Measurements from ENCODE around the gene IFNAR1.

The IFNAR1 gene

DNA sequence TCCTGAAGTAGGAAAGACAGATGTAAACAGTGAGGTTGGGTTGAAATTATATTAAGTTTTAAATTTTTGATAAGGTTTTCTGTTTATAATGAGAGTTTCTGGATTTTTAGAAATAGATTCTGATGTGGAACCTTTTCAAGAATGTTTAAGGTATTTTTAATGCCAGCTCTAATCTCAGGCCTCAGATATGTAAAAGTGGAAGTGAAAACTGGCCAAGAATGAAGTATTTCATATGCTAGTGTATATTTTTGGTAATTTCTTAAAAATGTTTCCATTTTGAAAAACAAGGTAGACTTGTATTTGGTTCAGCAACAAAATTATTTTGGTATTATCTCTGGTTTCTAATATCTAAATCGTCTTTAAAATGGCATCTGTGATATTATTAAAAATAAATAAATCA is 14.4 kb downstream of the IFNAR1 start:
- TF ChIP-seq CTCF (IDR thresholded peaks at IDR 0.05; ENCODE audit: low read length): no peak
- no peak for TF ChIP-seq EZH2 (IDR thresholded peaks at IDR 0.05; ENCODE audit: borderline replicate concordance, low read length)
- peaks cover 20% of the 10 kb centered on the region for H3K79me2 ChIP-seq (ENCODE audit: insufficient read depth, low read length)
- no peak overlapping the region for H3K4me2 ChIP-seq (ENCODE audit: low read length)
- peaks cover 68% of the 10 kb centered on the region for H3K36me3 ChIP-seq (ENCODE audit: insufficient read depth, low read length)
- H3K27me3 ChIP-seq (ENCODE audit: insufficient read depth, low read length): no peaks in the 10 kb centered on the region
- H3K9me2 ChIP-seq (ENCODE audit: low read depth, low read length): no peaks in the 10 kb centered on the region
- H3K4me3 ChIP-seq (ENCODE audit: low read depth, low read length, poor library complexity, severe bottlenecking): no peak overlapping the region
- H3K4me1 ChIP-seq (ENCODE audit: insufficient read depth, low read length, severe bottlenecking): peaks cover 9% of the 10 kb centered on the region
- H3K27ac ChIP-seq (ENCODE audit: low read depth, low read length, poor library complexity, severe bottlenecking): no peak overlapping the region
- H3K9me3 ChIP-seq (ENCODE audit: low read length): no peaks in the 10 kb centered on the region; the same call in 1 of the 2 replicates
- no peak overlapping the region for H3K9ac ChIP-seq (ENCODE audit: low read length)
- H3F3A ChIP-seq (ENCODE audit: insufficient read depth, low read length): no peaks in the 10 kb centered on the region
- H2AFZ ChIP-seq (ENCODE audit: low read length): no peak overlapping the region
- 0 out of 2 replicates have a peak, but pooled peaks cover 2% of the 10 kb centered on the region for H4K20me1 ChIP-seq (ENCODE audit: insufficient read depth, low read length)

DNA sequence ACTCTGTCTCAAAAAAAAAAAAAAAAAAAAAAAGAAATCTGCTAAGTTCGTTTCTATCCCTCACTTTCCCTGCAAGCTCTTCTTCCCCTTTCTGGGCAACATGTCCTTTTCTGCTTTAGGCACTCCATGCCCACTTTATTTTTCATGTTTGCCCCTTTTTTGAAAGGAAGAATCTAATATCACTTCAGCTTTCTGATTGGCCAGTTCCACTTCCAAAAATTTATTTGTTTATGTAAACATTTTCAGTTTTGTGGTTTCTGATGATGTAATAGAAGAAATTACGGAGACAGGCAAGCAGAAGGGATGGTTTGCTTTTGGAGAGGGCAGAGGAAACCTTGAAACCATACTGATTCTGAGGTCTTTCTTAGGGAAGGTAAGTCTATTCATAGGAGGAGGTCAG is 15.1 kb downstream of the IFNAR1 start:
- Histone ChIP-seq H3K79me2 (ENCODE audit: insufficient read depth, low read length) (peaks cover 13% of the 10 kb centered on the region), H3K36me3 (ENCODE audit: insufficient read depth, low read length) (peaks cover 71% of the 10 kb centered on the region), H3K4me3 (ENCODE audit: low read depth, low read length, poor library complexity, severe bottlenecking) (no peak overlapping the region), H3K4me1 (ENCODE audit: insufficient read depth, low read length, severe bottlenecking) (peaks cover 9% of the 10 kb centered on the region), H2AFZ (ENCODE audit: low read length) (no peak overlapping the region), H3K9me3 (ENCODE audit: low read length) (no peaks in the 10 kb centered on the region), H4K20me1 (ENCODE audit: insufficient read depth, low read length) (0 out of 2 replicates have a peak, but pooled peaks cover 2% of the 10 kb centered on the region), H3K9me2 (ENCODE audit: low read depth, low read length) (no peaks in the 10 kb centered on the region), H3K4me2 (ENCODE audit: low read length) (no peak overlapping the region), H3K27ac (ENCODE audit: low read depth, low read length, poor library complexity, severe bottlenecking) (no peak overlapping the region), H3K27me3 (ENCODE audit: insufficient read depth, low read length) (no peaks in the 10 kb centered on the region), H3K9ac (ENCODE audit: low read length) (no peak overlapping the region), H3F3A (ENCODE audit: insufficient read depth, low read length) (no peaks in the 10 kb centered on the region)
- no peak for TF ChIP-seq EZH2 (IDR thresholded peaks at IDR 0.05; ENCODE audit: borderline replicate concordance, low read length)
- no peak for TF ChIP-seq CTCF (IDR thresholded peaks at IDR 0.05; ENCODE audit: low read length)

- no peak overlapping the region for H2AFZ ChIP-seq (ENCODE audit: low read length)
- H3K79me2 ChIP-seq (ENCODE audit: insufficient read depth, low read length): no peaks in the 10 kb centered on the region
- H3K9me2 ChIP-seq (ENCODE audit: low read depth, low read length): no peaks in the 10 kb centered on the region
- H3K27ac ChIP-seq (ENCODE audit: low read depth, low read length, poor library complexity, severe bottlenecking): no peak overlapping the region
- H3K9ac ChIP-seq (ENCODE audit: low read length): no peak overlapping the region
- no peaks in the 10 kb centered on the region for H3K9me3 ChIP-seq (ENCODE audit: low read length)
- peaks cover 93% of the 10 kb centered on the region for H3K36me3 ChIP-seq (ENCODE audit: insufficient read depth, low read length)
- no peak for TF ChIP-seq EZH2 (IDR thresholded peaks at IDR 0.05; ENCODE audit: borderline replicate concordance, low read length)
- TF ChIP-seq CTCF (IDR thresholded peaks at IDR 0.05; ENCODE audit: low read length): no peak
- H3K4me3 ChIP-seq (ENCODE audit: low read depth, low read length, poor library complexity, severe bottlenecking): no peak overlapping the region
- H3K27me3 ChIP-seq (ENCODE audit: insufficient read depth, low read length): no peaks in the 10 kb centered on the region
- no peaks in the 10 kb centered on the region for H4K20me1 ChIP-seq (ENCODE audit: insufficient read depth, low read length)
- no peak overlapping the region for H3K4me2 ChIP-seq (ENCODE audit: low read length)
- no peaks in the 10 kb centered on the region for H3F3A ChIP-seq (ENCODE audit: insufficient read depth, low read length)
- no peaks in the 10 kb centered on the region for H3K4me1 ChIP-seq (ENCODE audit: insufficient read depth, low read length, severe bottlenecking)
Observed at GRCh38 chr21:33345751-33346238, 21.0 kb downstream of the IFNAR1 start.

All from OCI-LY1 (cell line).